Endothelial cell of umbilical vein (primary cell): ENCODE measurements around the gene SVEP1. TPM values are rescaled to one million over a fixed set of nuclear protein-coding genes. Genes with fewer than 3 reads are reported as not detected.

Experiments
- BruUV-seq: library from RNA; stranded (reverse); fragments of 400-500 nt; replicated peaks from 2 replicates; lab custom pipeline; 2021; lab: Mats Ljungman, UMichigan
- CTCF ChIA-PET: fragments of 300-600, 350-600 bp; sonication (Branson Sonifier 250); formaldehyde crosslinking; loops from one replicate; lab custom pipeline; 2021; ENCODE audit warnings: antibody characterized with exemption, inconsistent platforms; lab: Charles Lee
- POLR2A ChIA-PET: fragments of 300-600, 350-600 bp; sonication (Branson Sonifier 250); formaldehyde crosslinking; loops from one replicate; lab custom pipeline; 2021; ENCODE audit warnings: antibody characterized with exemption, inconsistent platforms; lab: Charles Lee
- DNase-seq: peaks from one replicate; pipeline ENCODE4 v3.0.0-alpha.2; 2011; ENCODE audit warnings: low read depth, low spot score
- FAIRE-seq: peaks from 2 replicates; lab custom pipeline; 2011; peaks lifted over from hg19 to GRCh38; lab: Jason Lieb, UNC
- H2AFZ ChIP-seq: 2 replicates; pipeline ENCODE4 v1.6.0; 2012; ENCODE audit warnings: low read depth, low read length, control low read depth, inconsistent platforms
- H3K27ac ChIP-seq: 2 replicates; pipeline ENCODE4 v1.5.1; 2011; ENCODE audit warnings: low read depth, mild to moderate bottlenecking, control low read depth, low read length, moderate library complexity; ENCODE audit not compliant: insufficient read depth
- H3K27me3 ChIP-seq, 2 experiments: 2 replicates each; pipeline versions ENCODE4 v1.6.0 to v1.6.1; 2011; ENCODE audit warnings: low read length in 2 of 2, mixed read lengths in 1 of 2; ENCODE audit not compliant: control insufficient read depth in 2 of 2, insufficient read depth in 2 of 2
- H3K36me3 ChIP-seq, 2 experiments: 2 replicates in 1 of 2; 3 replicates in 1 of 2; pipeline ENCODE4 v1.5.1; 2011; ENCODE audit warnings: low read length in 2 of 2, mild to moderate bottlenecking in 1 of 2, moderate library complexity in 1 of 2; ENCODE audit not compliant: control insufficient read depth in 2 of 2, insufficient read depth in 2 of 2; ENCODE audit errors: extremely low read depth in 1 of 2
- H3K4me1 ChIP-seq: 3 replicates; pipeline ENCODE4 v1.5.1; 2011; ENCODE audit warnings: mild to moderate bottlenecking, low read length; ENCODE audit not compliant: control insufficient read depth, insufficient read depth; ENCODE audit errors: extremely low read depth
- H3K4me2 ChIP-seq: 2 replicates; pipeline ENCODE4 v1.6.1; 2011; ENCODE audit warnings: low read length, control low read depth, mixed read lengths; ENCODE audit not compliant: insufficient read depth
- H3K4me3 ChIP-seq, 3 experiments: fragments of 200-600 bp in 1 of 3; sonication (generic), shearing (Covaris generic) in 1 of 3; replicated peaks in 1 of 3; 2 replicates each; pipeline ENCODE4 v1.5.1; 2011 to 2016; ENCODE audit warnings: control low read depth in 3 of 3, low read length in 3 of 3, mild to moderate bottlenecking in 2 of 3, inconsistent platforms in 1 of 3, low read depth in 1 of 3, moderate library complexity in 1 of 3; ENCODE audit not compliant: insufficient read depth in 1 of 3
- H3K79me2 ChIP-seq: 2 replicates; pipeline ENCODE4 v1.6.0; 2012; ENCODE audit warnings: low read length, inconsistent platforms; ENCODE audit not compliant: control insufficient read depth, insufficient read depth
- H3K9ac ChIP-seq: replicated peaks from 2 replicates; pipeline ENCODE3; 2011; ENCODE audit warnings: low read length, control low read depth; ENCODE audit not compliant: insufficient read depth; ENCODE audit errors: extremely low read depth
- H3K9me1 ChIP-seq: replicated peaks from 3 replicates; pipeline ENCODE4 v1.6.0; 2011; ENCODE audit warnings: mild to moderate bottlenecking, low read length; ENCODE audit not compliant: control insufficient read depth, insufficient read depth; ENCODE audit errors: extremely low read depth
- H3K9me3 ChIP-seq: replicated peaks from 2 replicates; pipeline ENCODE4 v1.5.1; 2012; ENCODE audit warnings: low read length, inconsistent platforms; ENCODE audit not compliant: control insufficient read depth, insufficient read depth
- H4K20me1 ChIP-seq: replicated peaks from 2 replicates; pipeline ENCODE3; 2011; ENCODE audit warnings: mild to moderate bottlenecking, low read length; ENCODE audit not compliant: control insufficient read depth, insufficient read depth; ENCODE audit errors: extremely low read depth
- CTCF ChIP-seq, 2 donors: IDR thresholded peaks; 1 replicate in 1 of 2; 2 replicates in 1 of 2; pipeline ENCODE4 v1.5.1; 2011; ENCODE audit warnings: low read length in 2 of 2, mild to moderate bottlenecking in 2 of 2, moderate library complexity in 2 of 2, control low read depth in 1 of 2, inconsistent platforms in 1 of 2, low read depth in 1 of 2; ENCODE audit not compliant: insufficient read depth in 1 of 2; ENCODE audit errors: extremely low read depth in 1 of 2
- EZH2 ChIP-seq: IDR thresholded peaks from 2 replicates; pipeline ENCODE4 v1.6.1; 2012; ENCODE audit warnings: borderline replicate concordance, low read depth, mild to moderate bottlenecking, moderate library complexity, low read length, inconsistent platforms; ENCODE audit not compliant: severe bottlenecking
- FOS ChIP-seq: IDR thresholded peaks from 2 replicates; pipeline ENCODE4 v1.6.1; 2011; ENCODE audit warnings: mild to moderate bottlenecking, low read length, moderate library complexity, borderline replicate concordance; ENCODE audit not compliant: insufficient read depth
- GATA2 ChIP-seq: IDR thresholded peaks from 2 replicates; pipeline ENCODE4 v1.7.0; 2011; ENCODE audit warnings: low read depth, mild to moderate bottlenecking, moderate library complexity, mixed read lengths, low read length; ENCODE audit not compliant: insufficient read length, insufficient read depth
- JUN ChIP-seq: IDR thresholded peaks from 2 replicates; pipeline ENCODE4 v1.6.1; 2011; ENCODE audit warnings: borderline replicate concordance, low read depth; ENCODE audit not compliant: insufficient read length, insufficient read depth
- MAX ChIP-seq: IDR thresholded peaks from 2 replicates; pipeline ENCODE4 v1.6.1; 2011; ENCODE audit not compliant: insufficient read depth, insufficient read length
- MYC ChIP-seq: IDR thresholded peaks from one replicate; pipeline ENCODE4 v1.6.1; 2011; ENCODE audit warnings: mild to moderate bottlenecking, low read depth, low read length
- POLR2A ChIP-seq: IDR thresholded peaks from 2 replicates; pipeline ENCODE4 v1.6.1; 2012; ENCODE audit warnings: low read depth, mild to moderate bottlenecking, control low read depth, low read length
- POLR2AphosphoS5 ChIP-seq: IDR thresholded peaks from 2 replicates; pipeline ENCODE4 v1.6.1; 2012; ENCODE audit warnings: low read depth, mild to moderate bottlenecking, control low read depth, low read length, moderate library complexity; ENCODE audit not compliant: insufficient read depth
- dilution Hi-C: fragments of 300-500 bp; cut with MboI; formaldehyde crosslinking; loops from one replicate; pipeline ENCODE4 v1.15.0; 2019; ENCODE audit warnings: low sequenced_read_pairs; ENCODE audit not compliant: extremely low pct_ligation_motif_present
- intact Hi-C: fragments of 100-400 bp; cut with micrococcal nuclease; formaldehyde crosslinking; loops from one replicate; pipeline ENCODE4 v1.10.0; 2022
- polyA plus RNA-seq, 4 experiments: library from polyadenylated mRNA; depleted of rRNA in 3 of 4; stranded (reverse) in 3 of 4; unstranded in 1 of 4; fragments of >200 nt; gene quantifications; 2 replicates each; pipeline versions ENCODE4 v1.2.1 to v1.2.3, GENCODE V29; 2011 to 2012; ENCODE audit warnings: missing spikeins in 1 of 4
- total RNA-seq: library from RNA; stranded (reverse); gene quantifications from 2 replicates; pipeline ENCODE4 v1.2.3, GENCODE V29; 2021

SVEP1 gene
- total and polyA plus RNA-seq, 2 donors (not counting 3 experiments of a cell fraction or from before 2014, with no cell fraction given): 0.04 to 0.29 TPM

- H3K9me3 ChIP-seq: no peaks in the 10 kb centered on the region
These were observed 58.3 kb downstream of the SVEP1 start for GRCh38 chr9:110521206-110521605.

GRCh38 chr9:110520120-110520701 is 59.3 kb downstream of the SVEP1 start:
- H3K4me2 ChIP-seq: no peak overlapping the region
- H3K27me3 ChIP-seq: no peaks in the 10 kb centered on the region
- no peak overlapping the region for H3K27ac ChIP-seq
- no peaks in the 10 kb centered on the region for H3K4me1 ChIP-seq
- H2AFZ ChIP-seq: no peak overlapping the region
- no peaks in the 10 kb centered on the region for H3K9me1 ChIP-seq
- POLR2A ChIA-PET: no interaction called here
- no peaks in the 10 kb centered on the region for H3K79me2 ChIP-seq
- CTCF ChIA-PET: no interaction called here
- no peak overlapping the region for H3K4me3 ChIP-seq
- DNase-seq: peak; percentile 54
- dilution Hi-C loops (no loop called here), intact Hi-C loops (loop anchor here (5.0 kb wide), 1 partner anchor 57 kb away; the partner anchor contains the start of gene SVEP1)
- H3K36me3 ChIP-seq: no peaks in the 10 kb centered on the region
- no peaks in the 10 kb centered on the region for H3K9me3 ChIP-seq
- no peak overlapping the region for H3K9ac ChIP-seq
- no TSS peak for BruUV-seq
- FAIRE-seq: peak; percentile 64
- TF ChIP-seq CTCF (IDR thresholded peaks at IDR 0.05; ENCODE audit: extremely low read depth in 1 of 2, insufficient read depth in 1 of 2, low read depth in 1 of 2, low read length in 2 of 2) (no peak), POLR2A (no peak), MAX (no peak), GATA2 (no peak), EZH2 (no peak), POLR2AphosphoS5 (no peak), FOS (no peak), MYC (no peak), JUN (no peak)
- no peaks in the 10 kb centered on the region for H4K20me1 ChIP-seq

More at GRCh38 chr9:110521206-110521605, 58.3 kb downstream of the SVEP1 start:
- POLR2A ChIA-PET: no interaction called here
- Histone ChIP-seq H3K36me3 (no peaks in the 10 kb centered on the region), H3K27me3 (no peaks in the 10 kb centered on the region), H3K4me1 (no peaks in the 10 kb centered on the region), H2AFZ (no peak overlapping the region), H3K9me1 (no peaks in the 10 kb centered on the region), H3K4me2 (no peak overlapping the region), H3K79me2 (no peaks in the 10 kb centered on the region), H3K9ac (no peak overlapping the region), H3K27ac (no peak overlapping the region), H3K4me3 (no peak overlapping the region), H4K20me1 (no peaks in the 10 kb centered on the region)
- BruUV-seq: no TSS peak
- TF ChIP-seq POLR2AphosphoS5 (no peak), EZH2 (no peak), FOS (no peak), POLR2A (no peak)
- DNase-seq (no peak), FAIRE-seq (no peak)
- intact Hi-C loops (loop anchor here (5.0 kb wide), 1 partner anchor 56 kb away; the partner anchor contains the start of gene SVEP1), dilution Hi-C loops (no loop called here)
- CTCF ChIA-PET: interaction anchor here (0.9 to 1.2 kb wide), 2 partner anchors 30 to 102 kb away, joined by 3 read pairs; no protein-coding TSS in a partner anchor
